ENCODE results near the gene TEDC2.
A peak's percentile ranks its signal among the peaks of the same experiment; 100 is the strongest.

Gene TEDC2

DNA sequence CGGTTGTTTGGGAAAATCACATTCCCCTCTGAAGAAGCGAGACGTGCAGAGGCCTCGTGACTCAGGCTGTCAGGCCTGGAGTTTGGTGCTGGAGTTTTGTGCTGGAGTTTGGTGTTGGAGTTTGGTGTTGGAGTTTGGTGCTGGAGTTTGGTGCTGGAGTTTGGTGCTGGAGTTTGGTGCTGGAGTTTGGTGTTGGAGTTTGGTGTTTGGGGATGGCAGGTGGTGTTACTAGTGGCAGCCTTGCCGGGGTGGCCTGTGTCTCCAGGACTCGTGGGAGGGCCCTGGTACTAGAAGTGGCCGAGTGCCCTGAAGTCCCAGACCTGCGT is 27.6 kb downstream of the TEDC2 start:
- H3K4me1 ChIP-seq (ENCODE audit: control extremely low read depth in 1 of 4, control insufficient read depth in 4 of 4, insufficient read depth in 4 of 4, low read length in 3 of 4) = peaks cover 2 to 41% (median 34%) of the 10 kb centered on the region in 4 experiments
- WGBS (ENCODE audit: insufficient coverage) = 15% methylated on average over 5 of the region's 8 CpGs
- no peak overlapping the region for H3K27ac ChIP-seq (ENCODE audit: insufficient read depth in 1 of 2, low read depth in 1 of 2, low read length in 2 of 2, poor library complexity in 1 of 2, severe bottlenecking in 2 of 2)
- ChIA-PET CTCF (interaction anchor here (0.9 to 6.0 kb wide), 14 partner anchors 10 to 149 kb away, joined by 3 to 42 read pairs (median 4); partner anchors contain the start of genes NTN3 and TBC1D24), POLR2A (interaction anchor here (0.6 to 2.0 kb wide), 3 partner anchors 12 to 876 kb away, joined by 3 to 15 read pairs (median 3); partner anchors contain the start of gene TBC1D24)
- H3K4me3 ChIP-seq (ENCODE audit: control insufficient read depth in 1 of 7, extremely low read depth in 1 of 7, insufficient read depth in 4 of 7, low read depth in 2 of 7, low read length in 6 of 7) = peak overlapping the region in 6 of 7 experiments; percentile 15 to 67 (median 57)
- no peak for DNase-seq
- H3K36me3 ChIP-seq (ENCODE audit: control insufficient read depth in 4 of 4, insufficient read depth in 4 of 4, low read length in 3 of 4) = peaks cover 0 to 27% (median 0%) of the 10 kb centered on the region in 4 experiments
- H3K9me3 ChIP-seq (ENCODE audit: control extremely low read depth in 1 of 5, control insufficient read depth in 4 of 5, insufficient read depth in 2 of 5, low read depth in 1 of 5, low read length in 4 of 5) = no peaks in the 10 kb centered on the region
- H3K27me3 ChIP-seq (replicated peaks in 2 of 5; ENCODE audit: control insufficient read depth in 4 of 5, insufficient read depth in 5 of 5, low read length in 4 of 5) = no peaks in the 10 kb centered on the region

DNA sequence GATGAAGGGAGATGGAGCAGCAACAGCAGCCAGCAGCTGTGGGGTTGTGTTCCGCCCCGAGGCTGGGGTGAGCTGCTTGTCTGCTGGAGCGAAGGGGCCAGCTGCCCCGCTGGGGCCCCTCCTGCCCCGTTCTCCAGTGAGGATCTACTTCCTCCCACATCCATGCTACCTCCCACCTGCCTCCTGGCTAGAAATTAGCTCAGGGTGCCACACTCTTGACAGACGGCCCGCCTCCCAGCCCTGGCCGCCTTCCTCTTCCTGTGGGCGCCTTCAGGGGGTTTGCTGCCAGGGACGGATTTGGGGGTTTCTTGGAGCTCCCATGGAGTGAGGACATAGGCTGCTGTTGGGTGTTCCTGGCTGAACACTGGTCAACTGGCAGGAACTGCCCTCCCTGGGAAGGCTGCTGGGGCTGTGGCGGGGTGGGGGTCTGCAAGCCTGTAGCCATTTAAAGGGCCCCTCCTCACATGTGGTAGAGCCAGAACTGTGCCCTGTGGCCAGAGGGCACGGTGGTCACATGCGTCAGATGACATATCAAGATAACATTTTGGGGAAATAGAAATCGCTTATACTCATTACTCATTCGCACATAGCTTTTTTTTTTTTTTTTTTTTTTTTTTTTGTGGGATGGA is 28.1 kb downstream of the TEDC2 start:
- Histone ChIP-seq H3K27me3 (replicated peaks in 2 of 5; ENCODE audit: control insufficient read depth in 4 of 5, insufficient read depth in 5 of 5, low read length in 4 of 5) (no peaks in the 10 kb centered on the region), H3K27ac (ENCODE audit: insufficient read depth in 1 of 2, low read depth in 1 of 2, low read length in 2 of 2, poor library complexity in 1 of 2, severe bottlenecking in 2 of 2) (peak overlapping the region in 1 of 2 experiments; percentile 54), H3K9me3 (ENCODE audit: control extremely low read depth in 1 of 5, control insufficient read depth in 4 of 5, insufficient read depth in 2 of 5, low read depth in 1 of 5, low read length in 4 of 5) (no peaks in the 10 kb centered on the region), H3K4me1 (ENCODE audit: control extremely low read depth in 1 of 4, control insufficient read depth in 4 of 4, insufficient read depth in 4 of 4, low read length in 3 of 4) (peaks cover 2 to 41% (median 34%) of the 10 kb centered on the region in 4 experiments), H3K4me3 (ENCODE audit: control insufficient read depth in 1 of 7, extremely low read depth in 1 of 7, insufficient read depth in 4 of 7, low read depth in 2 of 7, low read length in 6 of 7) (peak overlapping the region in 6 of 7 experiments; percentile 15 to 67 (median 57)), H3K36me3 (ENCODE audit: control insufficient read depth in 4 of 4, insufficient read depth in 4 of 4, low read length in 3 of 4) (peaks cover 0 to 28% (median 0%) of the 10 kb centered on the region in 4 experiments)
- peak; percentile 75 to 94 (median 92) for DNase-seq
- WGBS (ENCODE audit: insufficient coverage) = 6% methylated on average over 6 of the region's 15 CpGs
- ChIA-PET POLR2A (interaction anchor here (0.6 to 2.0 kb wide), 7 partner anchors 11 to 876 kb away, joined by 3 to 15 read pairs (median 6); partner anchors contain the start of gene TBC1D24), CTCF (interaction anchor here (0.8 to 6.0 kb wide), 12 partner anchors 9 to 150 kb away, joined by 3 to 42 read pairs (median 4); partner anchors contain the start of gene TBC1D24)

DNA sequence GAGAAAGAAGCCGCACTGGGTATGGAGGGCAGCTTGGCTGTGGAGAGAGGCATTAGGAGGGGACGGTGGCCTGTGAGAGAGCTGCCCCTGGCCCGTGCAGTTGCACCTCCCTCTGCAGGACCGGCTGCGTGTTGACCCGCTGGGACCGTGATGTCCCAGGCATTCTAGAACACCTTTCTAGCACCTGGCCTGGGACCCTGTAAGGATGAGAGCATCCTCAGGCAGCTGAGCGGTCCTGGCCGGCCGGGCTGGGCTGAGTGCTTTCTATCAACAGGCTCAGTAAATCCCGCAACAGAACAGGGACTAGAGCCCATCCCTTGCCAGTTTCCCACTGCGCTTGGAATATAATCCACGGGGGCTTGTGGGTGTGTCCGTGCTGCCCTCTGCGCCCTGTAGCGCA is 29.7 kb downstream of the TEDC2 start:
- H3K36me3 ChIP-seq (ENCODE audit: control insufficient read depth in 4 of 4, insufficient read depth in 4 of 4, low read length in 3 of 4) = peaks cover 0 to 30% (median under 1%) of the 10 kb centered on the region in 4 experiments

DNA sequence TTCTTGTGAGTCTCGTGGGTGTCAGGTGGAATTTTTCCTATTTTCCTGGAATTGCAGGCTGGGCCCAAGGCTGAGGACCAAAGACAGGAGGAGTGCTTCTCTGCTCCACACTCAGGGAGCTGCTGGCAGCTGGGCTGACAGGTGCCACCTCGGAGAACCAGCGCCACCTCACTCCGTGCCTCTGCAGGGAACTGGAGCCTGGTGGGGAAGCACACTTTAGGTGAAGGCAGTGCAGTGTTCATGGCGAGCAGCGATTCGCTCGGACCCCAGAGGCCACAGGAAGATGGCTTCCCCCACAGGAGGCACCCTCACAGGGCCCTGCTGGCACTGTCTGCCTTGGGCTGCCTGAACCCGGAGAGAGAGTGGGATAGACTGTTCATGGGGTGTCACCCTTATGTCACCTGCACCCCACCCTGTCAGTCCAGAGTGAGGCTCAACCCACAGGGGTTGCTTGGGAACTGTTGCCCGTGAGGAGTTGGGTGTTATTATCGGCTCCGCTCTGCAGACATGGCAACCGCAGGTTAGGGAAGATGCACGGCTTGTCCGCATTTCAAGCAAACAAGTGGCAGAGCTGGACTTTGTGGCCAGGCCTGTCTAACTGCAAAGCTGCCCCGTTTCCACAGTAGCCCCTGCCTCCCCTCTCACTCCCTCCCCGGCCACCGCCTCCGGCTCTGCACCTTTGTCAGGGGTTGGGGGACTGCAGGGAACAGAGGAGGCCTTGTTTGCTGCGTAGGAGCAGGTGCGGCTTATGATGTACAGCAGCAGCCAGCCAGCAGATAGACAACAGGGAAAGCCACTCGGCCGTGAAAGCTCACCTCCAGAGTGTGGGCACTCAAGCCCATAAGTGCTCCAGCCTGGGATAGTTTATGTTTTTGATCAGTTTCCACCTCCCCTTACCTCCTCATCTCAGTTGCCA is 30.5 kb downstream of the TEDC2 start:
- 94% methylated on average over 20 of the region's 23 CpGs for WGBS (ENCODE audit: insufficient coverage)
- no peak overlapping the region for H3K27ac ChIP-seq (ENCODE audit: insufficient read depth in 1 of 2, low read depth in 1 of 2, low read length in 2 of 2, poor library complexity in 1 of 2, severe bottlenecking in 2 of 2)
- no peak for DNase-seq
- no peaks in the 10 kb centered on the region for H3K9me3 ChIP-seq (ENCODE audit: control extremely low read depth in 1 of 5, control insufficient read depth in 4 of 5, insufficient read depth in 2 of 5, low read depth in 1 of 5, low read length in 4 of 5)
- H3K4me3 ChIP-seq (ENCODE audit: control insufficient read depth in 1 of 7, extremely low read depth in 1 of 7, insufficient read depth in 4 of 7, low read depth in 2 of 7, low read length in 6 of 7) = no peak overlapping the region
- no peaks in the 10 kb centered on the region for H3K27me3 ChIP-seq (replicated peaks in 2 of 5; ENCODE audit: control insufficient read depth in 4 of 5, insufficient read depth in 5 of 5, low read length in 4 of 5)
- H3K4me1 ChIP-seq (ENCODE audit: control extremely low read depth in 1 of 4, control insufficient read depth in 4 of 4, insufficient read depth in 4 of 4, low read length in 3 of 4) = peaks cover 2 to 32% (median 31%) of the 10 kb centered on the region in 4 experiments
- peaks cover 0 to 24% (median under 1%) of the 10 kb centered on the region in 4 experiments for H3K36me3 ChIP-seq (ENCODE audit: control insufficient read depth in 4 of 4, insufficient read depth in 4 of 4, low read length in 3 of 4)
- CTCF ChIA-PET = interaction anchor here (6.0 kb wide), 1 partner anchor 11 kb away, joined by 42 read pairs; no protein-coding TSS in a partner anchor
- POLR2A ChIA-PET = no interaction called here

More for the DNA sequence above, 29.7 kb downstream of the TEDC2 start:
- H3K27me3 ChIP-seq (replicated peaks in 2 of 5; ENCODE audit: control insufficient read depth in 4 of 5, insufficient read depth in 5 of 5, low read length in 4 of 5) = no peaks in the 10 kb centered on the region
- no peaks in the 10 kb centered on the region for H3K9me3 ChIP-seq (ENCODE audit: control extremely low read depth in 1 of 5, control insufficient read depth in 4 of 5, insufficient read depth in 2 of 5, low read depth in 1 of 5, low read length in 4 of 5)
- peaks cover 2 to 37% (median 34%) of the 10 kb centered on the region in 4 experiments for H3K4me1 ChIP-seq (ENCODE audit: control extremely low read depth in 1 of 4, control insufficient read depth in 4 of 4, insufficient read depth in 4 of 4, low read length in 3 of 4)
- no peak overlapping the region for H3K4me3 ChIP-seq (ENCODE audit: control insufficient read depth in 1 of 7, extremely low read depth in 1 of 7, insufficient read depth in 4 of 7, low read depth in 2 of 7, low read length in 6 of 7)
- no peak overlapping the region for H3K27ac ChIP-seq (ENCODE audit: insufficient read depth in 1 of 2, low read depth in 1 of 2, low read length in 2 of 2, poor library complexity in 1 of 2, severe bottlenecking in 2 of 2)
- DNase-seq = no peak
- POLR2A ChIA-PET = no interaction called here
- CTCF ChIA-PET = interaction anchor here (6.0 kb wide), 1 partner anchor 12 kb away, joined by 42 read pairs; no protein-coding TSS in a partner anchor
- WGBS (ENCODE audit: insufficient coverage) = over 99% methylated on average over 12 of the region's 16 CpGs

DNA sequence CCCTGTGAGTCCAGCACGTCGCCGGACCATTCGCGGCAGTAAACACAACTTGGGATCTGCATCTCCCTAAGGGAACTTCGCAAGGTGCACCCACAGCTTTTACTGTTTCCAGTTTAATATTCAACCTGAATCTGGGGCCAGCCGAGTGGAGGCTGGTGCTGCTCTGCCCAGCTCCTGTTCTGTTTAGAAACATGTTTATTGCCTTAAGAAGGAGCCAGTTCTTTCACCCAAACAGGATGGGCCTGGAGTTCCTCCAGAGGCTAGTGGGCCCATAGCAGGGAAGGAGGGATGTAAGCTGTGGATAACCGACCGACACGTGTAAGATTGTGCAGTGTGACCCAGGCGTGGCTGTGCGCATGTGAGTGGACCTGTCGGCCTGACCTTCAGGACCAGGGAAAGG is 32.4 kb downstream of the TEDC2 start:
- ChIA-PET CTCF (interaction anchor here (1.9 kb wide), 1 partner anchor 9 kb away, joined by 13 read pairs; no protein-coding TSS in a partner anchor), POLR2A (no interaction called here)
- Histone ChIP-seq H3K36me3 (ENCODE audit: control insufficient read depth in 4 of 4, insufficient read depth in 4 of 4, low read length in 3 of 4) (peaks cover 0 to 38% (median 14%) of the 10 kb centered on the region in 4 experiments), H3K27ac (ENCODE audit: insufficient read depth in 1 of 2, low read depth in 1 of 2, low read length in 2 of 2, poor library complexity in 1 of 2, severe bottlenecking in 2 of 2) (peak overlapping the region in 1 of 2 experiments; percentile 14), H3K27me3 (replicated peaks in 2 of 5; ENCODE audit: control insufficient read depth in 4 of 5, insufficient read depth in 5 of 5, low read length in 4 of 5) (no peaks in the 10 kb centered on the region), H3K4me3 (ENCODE audit: control insufficient read depth in 1 of 7, extremely low read depth in 1 of 7, insufficient read depth in 4 of 7, low read depth in 2 of 7, low read length in 6 of 7) (no peak overlapping the region), H3K4me1 (ENCODE audit: control extremely low read depth in 1 of 4, control insufficient read depth in 4 of 4, insufficient read depth in 4 of 4, low read length in 3 of 4) (peaks cover 0 to 13% (median 13%) of the 10 kb centered on the region in 4 experiments), H3K9me3 (ENCODE audit: control extremely low read depth in 1 of 5, control insufficient read depth in 4 of 5, insufficient read depth in 2 of 5, low read depth in 1 of 5, low read length in 4 of 5) (no peaks in the 10 kb centered on the region)
- WGBS (ENCODE audit: insufficient coverage) = 97% methylated on average over 12 of the region's 13 CpGs
- DNase-seq = no peak

DNA sequence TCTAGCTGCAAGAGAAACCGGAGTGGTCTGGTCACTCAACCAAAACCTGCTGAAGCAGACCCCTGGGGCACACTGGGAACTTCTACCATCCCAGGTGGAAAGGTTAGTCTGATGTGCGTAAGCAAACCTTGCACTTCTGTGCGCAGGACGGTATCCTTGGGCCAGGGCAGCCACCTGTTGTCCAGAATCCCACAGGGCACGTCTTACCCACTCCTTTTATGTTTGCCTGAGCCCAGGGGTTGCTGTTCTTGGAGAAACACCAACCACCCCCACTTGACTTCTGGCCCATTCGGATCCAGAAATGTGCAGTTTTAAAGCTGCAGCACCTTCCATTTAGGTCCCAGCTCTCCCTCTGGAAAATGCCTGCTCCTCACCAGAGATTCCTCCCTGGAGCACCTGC is 33.7 kb downstream of the TEDC2 start:
- Histone ChIP-seq H3K27ac (ENCODE audit: insufficient read depth in 1 of 2, low read depth in 1 of 2, low read length in 2 of 2, poor library complexity in 1 of 2, severe bottlenecking in 2 of 2) (no peak overlapping the region), H3K4me1 (ENCODE audit: control extremely low read depth in 1 of 4, control insufficient read depth in 4 of 4, insufficient read depth in 4 of 4, low read length in 3 of 4) (peaks cover 0 to under 1% (median 0%) of the 10 kb centered on the region in 4 experiments), H3K4me3 (ENCODE audit: control insufficient read depth in 1 of 7, extremely low read depth in 1 of 7, insufficient read depth in 4 of 7, low read depth in 2 of 7, low read length in 6 of 7) (no peak overlapping the region), H3K9me3 (ENCODE audit: control extremely low read depth in 1 of 5, control insufficient read depth in 4 of 5, insufficient read depth in 2 of 5, low read depth in 1 of 5, low read length in 4 of 5) (no peaks in the 10 kb centered on the region), H3K27me3 (replicated peaks in 2 of 5; ENCODE audit: control insufficient read depth in 4 of 5, insufficient read depth in 5 of 5, low read length in 4 of 5) (no peaks in the 10 kb centered on the region), H3K36me3 (ENCODE audit: control insufficient read depth in 4 of 4, insufficient read depth in 4 of 4, low read length in 3 of 4) (peaks cover 0 to 51% (median 24%) of the 10 kb centered on the region in 4 experiments)
- no peak for DNase-seq
- WGBS (ENCODE audit: insufficient coverage) = 98% methylated on average over 5 of the region's 6 CpGs
- POLR2A ChIA-PET = no interaction called here
- CTCF ChIA-PET = interaction anchor here (1.2 kb wide), 1 partner anchor 8 kb away, joined by 3 read pairs; no protein-coding TSS in a partner anchor
